Middle frontal gyrus (tissue), 1 donor: ENCODE results near the gene CEMIP.

Experiments
- DNase-seq: peaks from one replicate; pipeline ENCODE4 v3.0.0-alpha.2; 2015; ENCODE audit warnings: low spot score; ENCODE audit errors: extremely low spot score

CEMIP gene

DNA sequence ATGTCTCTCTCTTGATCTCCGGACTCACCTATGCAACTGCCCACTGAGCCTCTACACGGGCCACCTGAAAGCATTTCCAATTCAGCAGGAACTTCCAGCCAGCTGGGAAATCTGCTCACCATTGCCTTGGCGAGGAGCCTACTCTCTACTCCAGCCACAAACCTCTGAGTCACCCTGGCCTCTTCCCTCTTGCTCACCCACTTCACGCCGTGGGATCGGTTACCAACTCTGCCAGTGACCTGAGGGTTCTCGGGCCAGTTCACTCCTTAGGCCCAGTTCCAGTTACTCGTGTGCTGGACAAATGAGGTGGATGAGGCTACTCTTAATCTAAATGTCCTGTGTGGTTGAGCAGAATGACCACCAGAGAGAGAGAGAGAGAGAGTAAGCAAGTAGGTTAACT is 70.1 kb downstream of the CEMIP start:
- DNase-seq, result no peak

DNA sequence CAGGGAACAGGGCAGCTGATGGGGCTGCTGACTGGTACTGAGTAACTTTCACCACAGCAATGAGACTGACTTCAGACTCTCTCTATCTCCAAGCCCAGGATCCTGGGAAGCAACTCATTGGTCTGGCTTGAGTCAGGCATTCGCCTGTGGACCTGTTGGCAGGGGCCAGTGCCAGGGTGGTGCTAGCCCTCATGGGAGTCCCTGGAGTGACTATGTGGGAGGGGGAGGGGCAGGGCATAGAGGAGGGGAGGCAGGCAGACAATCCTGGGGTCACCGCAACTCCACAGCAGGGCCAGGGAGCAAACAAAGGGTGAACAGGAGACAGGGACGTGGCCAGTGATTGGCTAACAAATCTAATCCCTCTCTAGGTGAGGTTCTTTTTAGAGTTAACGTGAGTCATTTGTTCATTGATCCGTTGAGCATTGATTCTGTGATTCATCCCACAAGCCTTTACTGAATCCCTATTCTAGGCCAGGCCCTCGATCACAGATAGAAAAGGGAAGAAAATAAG is 71.8 kb downstream of the CEMIP start:
- DNase-seq, result no peak

GRCh38 chr15:80852676-80853075 is 73.5 kb downstream of the CEMIP start:
- no peak for DNase-seq

GRCh38 chr15:80854104-80854503 is 74.9 kb downstream of the CEMIP start:
- DNase-seq, result peak; percentile 27

GRCh38 chr15:80855206-80855605 is 76.0 kb downstream of the CEMIP start:
- peak; percentile 26 for DNase-seq

GRCh38 chr15:80856400-80856799 is 77.2 kb downstream of the CEMIP start:
- no peak for DNase-seq

DNA sequence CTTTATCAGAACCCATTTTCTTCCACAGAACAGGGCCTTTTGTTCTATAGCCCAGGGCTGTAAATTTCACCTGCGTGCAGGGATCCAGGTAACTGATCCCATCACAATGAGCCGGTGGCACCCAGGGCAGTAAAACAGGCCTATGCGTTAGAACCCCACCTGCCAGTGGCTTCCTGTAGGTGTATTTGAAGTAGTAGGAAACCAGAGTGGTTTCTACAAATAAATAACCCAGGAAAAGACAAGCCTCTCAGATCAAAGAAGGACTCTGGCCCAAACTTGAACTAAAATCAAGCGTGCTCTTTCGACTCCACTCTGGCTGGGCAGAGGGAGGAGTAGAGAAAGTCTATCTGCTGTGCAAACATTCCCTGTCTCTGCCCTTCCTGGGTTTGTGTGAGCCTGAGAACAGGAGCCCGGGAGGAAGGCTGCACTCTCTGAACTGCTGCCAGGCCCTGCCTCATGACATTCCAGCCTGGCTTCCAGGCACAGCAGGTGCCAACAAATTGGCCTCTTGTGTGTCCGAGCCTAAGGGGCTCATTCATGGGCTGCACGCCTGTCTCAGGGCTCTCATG is 77.7 kb downstream of the CEMIP start:
- DNase-seq, result no peak

DNA sequence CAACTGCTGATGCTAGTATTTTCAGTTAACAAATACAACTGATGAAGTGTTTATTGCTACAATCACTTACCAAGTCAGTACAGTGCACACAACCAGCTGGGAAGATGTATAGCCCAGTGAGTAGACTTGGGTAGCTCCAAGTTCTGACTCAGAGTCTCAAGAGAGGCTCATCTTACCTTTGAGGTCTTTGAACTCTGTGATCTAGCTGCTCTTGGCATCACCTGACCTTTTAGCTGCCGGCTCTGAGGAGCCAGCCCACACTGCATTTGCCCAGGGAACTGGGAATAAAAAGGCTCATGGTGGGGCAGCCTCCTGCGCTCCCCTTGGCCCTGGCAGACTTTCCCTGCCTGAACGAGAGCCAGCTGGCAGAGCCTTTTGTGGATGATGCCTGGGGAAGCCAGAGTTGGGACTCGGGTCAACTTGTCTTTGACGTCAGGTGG is 82.6 kb downstream of the CEMIP start:
- DNase-seq, result no peak

DNA sequence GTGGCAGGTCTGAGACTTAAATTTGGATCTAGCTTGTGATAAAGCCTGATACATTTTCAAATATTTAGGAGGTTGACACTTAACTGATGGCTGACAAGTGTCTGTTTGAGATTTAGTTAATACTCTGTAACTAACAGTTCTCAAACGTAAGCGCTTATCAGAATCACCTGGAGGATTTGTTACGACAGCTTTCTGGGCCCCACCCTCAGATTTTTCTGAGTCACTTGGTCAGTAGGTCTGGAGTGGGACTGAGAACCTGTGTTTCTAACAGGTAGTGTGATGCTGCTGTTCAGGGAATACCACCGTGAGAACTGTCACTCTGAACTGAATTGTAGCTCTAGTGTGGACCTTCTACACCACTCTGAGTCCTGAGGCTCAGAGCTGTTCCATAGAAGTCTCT is 85.5 kb downstream of the CEMIP start:
- DNase-seq, result no peak

DNA sequence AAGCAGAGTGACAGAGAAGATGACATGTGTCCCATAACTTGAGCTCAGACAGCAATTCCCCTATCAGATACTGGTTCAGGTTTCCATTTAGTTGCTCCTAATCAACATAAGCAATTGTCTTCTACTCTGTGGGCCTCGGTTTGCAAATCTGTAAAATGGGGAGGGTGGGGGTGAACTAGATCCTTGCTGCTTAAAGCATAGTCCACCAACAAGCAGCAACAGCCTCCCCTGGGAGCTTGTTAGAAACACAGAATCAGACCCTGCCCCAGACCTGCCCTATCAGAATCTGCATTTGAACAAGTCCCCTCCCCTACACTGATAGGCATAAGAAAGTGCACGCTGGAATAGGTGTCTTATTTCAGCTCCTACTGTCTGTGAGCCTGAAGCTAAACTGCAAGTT is 87.8 kb downstream of the CEMIP start:
- DNase-seq, result no peak

DNA sequence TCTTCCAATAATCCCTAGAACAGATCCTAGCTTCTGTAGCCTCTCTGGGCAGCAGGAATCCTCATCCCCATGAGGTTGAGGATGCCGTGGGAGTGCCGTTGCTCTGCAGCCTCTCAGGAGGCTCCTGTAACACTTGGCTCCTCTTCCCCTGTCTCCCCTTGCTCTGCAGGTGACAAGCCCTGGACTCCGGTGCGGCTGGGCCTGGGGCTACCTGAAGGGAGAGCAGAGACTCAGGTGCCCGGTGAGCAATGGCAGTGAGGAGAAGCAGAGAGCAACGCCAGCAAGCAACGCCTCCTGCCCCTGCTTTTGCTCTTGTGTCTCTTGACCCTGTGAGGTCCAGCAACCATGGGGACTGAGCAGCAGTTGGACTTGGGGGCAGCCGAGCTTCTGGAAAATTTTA is 91.2 kb downstream of the CEMIP start:
- DNase-seq, result no peak

GRCh38 chr15:80870893-80871292 is 91.7 kb downstream of the CEMIP start:
- DNase-seq, result no peak

DNA sequence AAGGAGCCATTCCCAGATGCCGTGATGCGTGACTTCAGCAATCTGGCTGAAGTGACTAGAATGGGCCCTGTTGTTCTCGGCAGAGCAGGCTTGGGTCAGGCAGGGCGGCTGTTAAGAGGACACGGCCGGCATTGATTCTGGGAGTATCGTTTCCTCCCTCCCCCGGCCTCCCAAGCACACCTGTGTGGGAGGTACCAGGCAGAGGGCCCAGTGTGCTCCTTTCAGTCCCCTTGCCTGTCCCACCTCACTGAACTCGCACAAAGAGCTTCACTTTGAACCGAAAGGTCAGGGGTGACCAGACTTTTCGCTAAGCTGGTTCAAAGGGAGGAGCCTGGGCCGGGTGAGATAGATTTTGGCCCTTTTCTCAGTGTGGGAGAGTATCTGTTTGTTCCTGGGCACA is 92.7 kb downstream of the CEMIP start:
- DNase-seq, result no peak

- DNase-seq, result no peak
These were observed 94.3 kb downstream of the CEMIP start for GRCh38 chr15:80873366-80873952.

DNA sequence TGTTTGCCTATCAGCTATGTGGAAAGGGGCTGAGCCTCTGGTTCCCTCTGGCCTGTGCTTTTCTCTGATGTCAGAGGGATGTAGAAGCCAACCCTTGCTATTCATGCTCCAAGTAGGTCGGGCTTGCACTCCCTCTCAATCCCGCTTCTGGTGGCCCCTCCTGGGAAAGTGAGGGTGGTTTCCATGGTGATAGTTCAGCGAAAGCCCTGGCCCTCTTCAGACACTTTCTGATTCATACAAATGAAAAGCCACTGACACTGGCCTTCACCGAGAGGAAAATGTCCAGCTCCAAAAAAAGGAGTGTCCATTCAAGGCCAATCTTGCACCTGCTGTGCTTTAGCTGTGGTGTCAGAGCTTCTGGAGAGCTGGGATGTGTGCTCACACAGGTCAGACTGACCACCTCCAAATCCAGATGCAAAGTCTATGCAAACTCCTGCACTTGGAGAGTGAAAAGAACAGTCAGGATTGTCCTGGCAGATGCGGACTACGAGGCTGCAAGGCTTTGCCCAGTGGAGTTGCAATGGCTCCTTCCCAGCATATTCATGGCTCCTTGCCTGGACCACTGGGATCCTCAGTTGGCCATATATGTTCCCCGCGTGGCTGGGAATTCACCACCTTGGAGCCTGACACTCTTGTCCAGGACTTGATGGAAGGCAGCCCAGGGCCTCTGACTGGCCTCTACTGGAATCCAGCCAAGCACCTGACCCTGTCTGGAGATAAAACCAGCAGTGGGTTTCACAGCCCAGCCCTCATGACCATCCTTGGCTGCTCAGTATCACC is 96.6 kb downstream of the CEMIP start:
- DNase-seq, result no peak

DNA sequence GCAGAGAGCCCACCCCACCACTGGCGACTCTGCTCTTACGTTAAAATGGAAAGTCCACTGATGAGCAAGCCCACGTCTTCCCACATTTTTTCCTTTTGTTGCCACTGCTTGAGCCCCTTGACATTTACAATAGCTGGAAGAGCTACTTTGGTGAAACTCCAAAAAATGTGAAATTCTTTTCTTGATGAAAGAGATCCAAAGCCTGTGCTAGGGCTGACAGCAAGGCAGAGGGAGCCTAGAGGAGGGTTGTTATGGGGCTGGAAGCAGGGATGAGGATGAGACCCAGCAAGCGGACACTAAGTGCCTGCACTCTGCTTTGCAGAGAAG is 97.1 kb downstream of the CEMIP start:
- DNase-seq, result no peak

DNA sequence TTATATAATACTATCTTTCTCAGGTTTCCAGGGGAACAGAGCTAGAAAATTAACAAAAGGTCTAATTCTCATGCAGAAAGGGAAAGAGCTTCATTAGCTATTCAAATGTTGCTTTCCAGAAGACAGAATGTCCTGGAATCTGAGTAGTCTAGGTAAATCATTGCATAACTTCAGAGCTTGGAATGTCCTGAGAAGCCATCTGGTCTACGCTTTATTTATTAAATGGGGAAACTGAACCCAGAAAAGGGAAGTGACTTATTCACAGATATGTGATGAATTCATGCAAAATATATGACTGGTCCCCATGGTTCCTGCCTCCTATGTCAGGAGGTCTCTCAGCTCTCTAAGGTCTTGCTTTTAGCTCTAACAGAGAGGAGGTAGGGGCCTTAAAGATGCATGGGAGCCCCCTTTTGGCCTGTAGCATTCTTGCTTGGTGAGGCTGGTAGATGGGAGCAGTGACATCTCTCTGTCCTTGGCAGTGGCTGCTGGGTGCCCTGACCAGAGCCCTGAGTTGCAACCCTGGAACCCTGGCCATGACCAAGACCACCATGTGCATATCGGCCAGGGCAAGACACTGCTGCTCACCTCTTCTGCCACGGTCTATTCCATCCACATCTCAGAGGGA is 99.2 kb downstream of the CEMIP start:
- no peak for DNase-seq

- DNase-seq, result no peak
These were observed 99.7 kb downstream of the CEMIP start for GRCh38 chr15:80878867-80879250.

DNA sequence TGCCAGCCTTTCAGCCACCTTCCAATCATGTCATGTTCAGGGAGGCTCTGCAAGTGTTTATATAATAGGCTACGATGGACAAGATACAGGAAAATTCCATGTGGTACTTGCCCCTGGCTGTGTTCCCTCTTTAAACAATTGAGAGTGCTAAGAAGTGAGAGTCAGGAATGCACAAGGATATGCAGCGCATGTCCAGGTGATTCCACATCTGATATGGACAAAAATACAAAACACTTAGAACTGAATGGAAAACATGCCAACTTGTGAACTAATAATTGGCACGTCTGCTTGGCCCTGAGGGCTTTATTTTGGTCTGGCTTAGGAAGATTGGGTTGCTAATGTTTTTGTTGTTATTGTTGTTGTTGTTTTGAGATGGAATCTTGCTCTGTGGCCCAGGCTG is 100.9 kb downstream of the CEMIP start:
- DNase-seq, result no peak

DNA sequence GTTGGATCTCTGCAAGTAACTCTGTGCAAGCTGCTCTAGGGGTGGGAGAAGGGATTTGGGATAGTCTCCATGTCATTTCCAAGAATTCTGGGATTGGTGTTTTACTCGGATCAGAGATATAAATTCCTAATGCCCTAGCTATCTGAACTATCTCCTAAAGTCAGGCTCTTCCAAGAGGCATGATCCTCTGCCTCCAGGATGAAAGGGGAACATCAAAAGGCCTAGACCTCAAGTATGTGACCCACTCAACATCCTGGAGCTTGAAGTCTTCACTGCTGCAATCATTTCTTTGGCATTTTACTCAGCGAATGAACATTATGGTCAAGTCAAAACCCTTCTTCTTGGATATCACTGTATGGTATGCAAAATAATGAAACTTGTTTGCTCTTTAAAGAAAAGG is 104.5 kb downstream of the CEMIP start:
- DNase-seq, result no peak

- no peak for DNase-seq
These were observed 105.9 kb downstream of the CEMIP start for GRCh38 chr15:80885016-80885579.

GRCh38 chr15:80887148-80887547 is 108.0 kb downstream of the CEMIP start:
- DNase-seq, result no peak
